ENCODE data around the gene TBX10.

GRCh38 chr11:67640758-67641337 lies 1.3 kb upstream of the TBX10 start:
- TF ChIP-seq POLR2A (IDR thresholded peaks at IDR 0.05), result no peak
- no peak for TF ChIP-seq CTCF (IDR thresholded peaks at IDR 0.05)
- TF ChIP-seq POLR2AphosphoS5 (IDR thresholded peaks at IDR 0.05), result no peak

Data from gastroesophageal sphincter (tissue), 3 donors.